Measurements from ENCODE around the gene SSU72. TPM values are rescaled to one million over a fixed set of nuclear protein-coding genes. Genes with fewer than 3 reads are reported as not detected.
A peak's percentile ranks its signal among the peaks of the same experiment; 100 is the strongest.
"Not testable (repeated sequence)": the region's sequence is repeated elsewhere in the genome, so short reads cannot be mapped to it uniquely, and the experiment has no call there.

The SSU72 gene
- total RNA-seq, 1 donor from 2014 or later = 118 TPM

GRCh38 chr1:1511533-1512285 lies 63.0 kb downstream of the SSU72 start, which contains the start of gene ATAD3A:
TSS of gene ATAD3A (plus strand) at chr1:1512162. CDS start at chr1:1512269, 107 bp downstream.
- Mint-ChIP-seq H3K27ac (peak within 1 kb of the TSS; percentile 87), H3K9me3 (no peaks in the 10 kb centered on the region), H3K4me1 (peaks cover 14% of the 10 kb centered on the region), H3K36me3 (ENCODE audit: low read depth) (peaks cover 11% of the 10 kb centered on the region), H3K4me3 (peak within 1 kb of the TSS; percentile 91), H3K27me3 (no peaks in the 10 kb centered on the region)
- TF ChIP-seq CTCF (IDR thresholded peaks at IDR 0.05) = no peak
- peak; percentile 92 for ATAC-seq (ENCODE audit: low read depth)
- ChIA-PET CTCF (no interaction called here), POLR2A (interaction anchor here (0.6 to 1.0 kb wide), 3 partner anchors 113 to 266 kb away, joined by 3 to 4 read pairs (median 3); partner anchors contain the start of gene CCNL2)
- peak; percentile 87 for DNase-seq
- intact Hi-C loops (cut with micrococcal nuclease) = loop anchor here (2.0 to 5.0 kb wide), 2 partner anchors 63 to 266 kb away; partner anchors contain the start of genes NADK and SSU72

GRCh38 chr1:1510912-1511532 lies 63.6 kb downstream of the SSU72 start:
- ChIA-PET POLR2A (interaction anchor here (0.6 to 1.0 kb wide), 3 partner anchors 112 to 267 kb away, joined by 3 to 4 read pairs (median 3); partner anchors contain the start of gene CCNL2), CTCF (no interaction called here)
- no peak for ATAC-seq (ENCODE audit: low read depth)
- no peaks in the 10 kb centered on the region for H3K9me3 Mint-ChIP-seq
- H3K27ac Mint-ChIP-seq = peak overlapping the region; percentile 80
- no peaks in the 10 kb centered on the region for H3K27me3 Mint-ChIP-seq
- peaks cover 14% of the 10 kb centered on the region for H3K4me1 Mint-ChIP-seq
- TF ChIP-seq CTCF (IDR thresholded peaks at IDR 0.05) = no peak
- no peak for DNase-seq
- H3K4me3 Mint-ChIP-seq = peak overlapping the region; percentile 91
- intact Hi-C loops (cut with micrococcal nuclease) = loop anchor here (5.0 kb wide), 1 partner anchor 266 kb away; the partner anchor contains the start of gene NADK
- H3K36me3 Mint-ChIP-seq (ENCODE audit: low read depth) = peaks cover 9% of the 10 kb centered on the region

- DNase-seq; H3K27me3 Mint-ChIP-seq; ATAC-seq (ENCODE audit: low read depth); CTCF ChIA-PET; H3K4me3 Mint-ChIP-seq; H3K36me3 Mint-ChIP-seq (ENCODE audit: low read depth); H3K27ac Mint-ChIP-seq; H3K9me3 Mint-ChIP-seq; intact Hi-C loops (cut with micrococcal nuclease): not testable (repeated sequence)
- H3K4me1 Mint-ChIP-seq = peaks cover 27% of the 10 kb centered on the region
- POLR2A ChIA-PET = interaction anchor here (0.6 kb wide), 1 partner anchor 88 kb away, joined by 4 read pairs; no protein-coding TSS in a partner anchor
Observed at GRCh38 chr1:1509465-1509850, 65.2 kb downstream of the SSU72 start.

GRCh38 chr1:1508775-1509464 lies 65.7 kb downstream of the SSU72 start:
- DNase-seq; POLR2A ChIA-PET; CTCF ChIA-PET; H3K4me3 Mint-ChIP-seq; intact Hi-C loops (cut with micrococcal nuclease); H3K9me3 Mint-ChIP-seq; H3K27me3 Mint-ChIP-seq; H3K27ac Mint-ChIP-seq; H3K36me3 Mint-ChIP-seq (ENCODE audit: low read depth); ATAC-seq (ENCODE audit: low read depth): not testable (repeated sequence)
- peaks cover 27% of the 10 kb centered on the region for H3K4me1 Mint-ChIP-seq

GRCh38 chr1:1507305-1507704 lies 67.4 kb downstream of the SSU72 start:
- H3K36me3 Mint-ChIP-seq (ENCODE audit: low read depth) = peaks cover 3% of the 10 kb centered on the region
- intact Hi-C loops (cut with micrococcal nuclease) = no loop called here
- peaks cover 21% of the 10 kb centered on the region for H3K4me1 Mint-ChIP-seq
- H3K27ac Mint-ChIP-seq = no peak overlapping the region
- H3K9me3 Mint-ChIP-seq = no peaks in the 10 kb centered on the region
- no peaks in the 10 kb centered on the region for H3K27me3 Mint-ChIP-seq
- ChIA-PET POLR2A (no interaction called here), CTCF (no interaction called here)
- no peak for TF ChIP-seq CTCF (IDR thresholded peaks at IDR 0.05)
- H3K4me3 Mint-ChIP-seq = no peak overlapping the region
- ATAC-seq (ENCODE audit: low read depth) (no peak), DNase-seq (no peak)

- not testable (repeated sequence) for DNase-seq; H3K27me3 Mint-ChIP-seq; H3K9me3 Mint-ChIP-seq; H3K36me3 Mint-ChIP-seq (ENCODE audit: low read depth); ATAC-seq (ENCODE audit: low read depth)
- Mint-ChIP-seq H3K4me3 (peak overlapping the region; percentile 85), H3K27ac (peak overlapping the region; percentile 92), H3K4me1 (peaks cover 13% of the 10 kb centered on the region)
- intact Hi-C loops (cut with micrococcal nuclease) = loop anchor here (2.0 kb wide), 2 partner anchors 35 to 131 kb away; partner anchors contain the start of genes ATAD3B and AURKAIP1
- CTCF ChIA-PET = interaction anchor here (0.6 kb wide), 1 partner anchor 521 kb away, joined by 3 read pairs; no protein-coding TSS in a partner anchor
- POLR2A ChIA-PET = interaction anchor here (1.0 to 1.8 kb wide), 3 partner anchors 107 to 473 kb away, joined by 4 to 9 read pairs (median 5); partner anchors contain the start of genes AURKAIP1 and CCNL2
Observed at GRCh38 chr1:1505801-1506200, 68.9 kb downstream of the SSU72 start.

- H3K4me3 Mint-ChIP-seq = peak overlapping the region; percentile 85
- POLR2A ChIA-PET = interaction anchor here (0.7 to 1.8 kb wide), 4 partner anchors 76 to 472 kb away, joined by 3 to 9 read pairs (median 4); partner anchors contain the start of genes AURKAIP1 and CCNL2
- H3K9me3 Mint-ChIP-seq; H3K36me3 Mint-ChIP-seq (ENCODE audit: low read depth); DNase-seq; H3K27me3 Mint-ChIP-seq: not testable (repeated sequence)
- peak overlapping the region; percentile 92 for H3K27ac Mint-ChIP-seq
- CTCF ChIA-PET = interaction anchor here (0.6 to 1.6 kb wide), 2 partner anchors 63 to 521 kb away, joined by 3 to 5 read pairs; no protein-coding TSS in a partner anchor
- peak; percentile 83 for ATAC-seq (ENCODE audit: low read depth)
- H3K4me1 Mint-ChIP-seq = peaks cover 13% of the 10 kb centered on the region
- intact Hi-C loops (cut with micrococcal nuclease) = loop anchor here (2.0 kb wide), 2 partner anchors 35 to 131 kb away; partner anchors contain the start of genes ATAD3B and AURKAIP1
Observed at GRCh38 chr1:1505366-1505798, 69.3 kb downstream of the SSU72 start.

- intact Hi-C loops (cut with micrococcal nuclease) = loop anchor here (2.0 kb wide), 2 partner anchors 34 to 130 kb away; partner anchors contain the start of genes ATAD3B and AURKAIP1
- peaks cover 13% of the 10 kb centered on the region for H3K4me1 Mint-ChIP-seq
- DNase-seq = peak; percentile 54
- H3K36me3 Mint-ChIP-seq (ENCODE audit: low read depth); H3K27me3 Mint-ChIP-seq; H3K9me3 Mint-ChIP-seq: not testable (repeated sequence)
- ChIA-PET POLR2A (interaction anchor here (0.7 to 1.8 kb wide), 7 partner anchors 76 to 563 kb away, joined by 3 to 9 read pairs (median 4); partner anchors contain the start of genes AURKAIP1, CCNL2 and MRPL20), CTCF (interaction anchor here (1.0 to 1.6 kb wide), 3 partner anchors 63 to 157 kb away, joined by 3 to 5 read pairs (median 3); no protein-coding TSS in a partner anchor)
- H3K4me3 Mint-ChIP-seq = peak overlapping the region; percentile 85
- peak; percentile 66 for ATAC-seq (ENCODE audit: low read depth)
- peak overlapping the region; percentile 92 for H3K27ac Mint-ChIP-seq
Observed at GRCh38 chr1:1504777-1505365, 69.8 kb downstream of the SSU72 start.
